HL-60 (cell line): ENCODE results near the gene ARHGEF12.

Source experiments
- DNase-seq, 2 experiments: peaks; one replicate each; pipeline ENCODE4 v3.0.0-alpha.2; 2010 to 2020; ENCODE audit warnings: low read depth in 1 of 2, low spot score in 1 of 2
- H3K27ac ChIP-seq: fragments of 250-450 bp; sonication (Bioruptor Pico); replicated peaks from 2 replicates; pipeline ENCODE4 v1.5.1; 2020; ENCODE audit warnings: mild to moderate bottlenecking, moderate library complexity
- H3K27me3 ChIP-seq: fragments of 250-450 bp; sonication (Bioruptor Pico); 2 replicates; pipeline ENCODE4 v1.5.1; 2021; ENCODE audit warnings: mild to moderate bottlenecking, moderate library complexity; ENCODE audit not compliant: insufficient read depth, poor library complexity, severe bottlenecking
- H3K4me3 ChIP-seq: replicated peaks from 2 replicates; pipeline ENCODE4 v1.5.1; 2011; ENCODE audit warnings: mild to moderate bottlenecking, control low read depth, low read length; ENCODE audit not compliant: insufficient read depth
- CTCF ChIP-seq: IDR thresholded peaks from one replicate; pipeline ENCODE4 v1.5.1; 2011; ENCODE audit warnings: low read length, control low read depth, inconsistent platforms; ENCODE audit not compliant: insufficient read depth
- GABPA ChIP-seq: IDR thresholded peaks from 2 replicates; pipeline ENCODE4 v1.6.1; 2012; ENCODE audit warnings: low read depth
- POLR2AphosphoS5 ChIP-seq: IDR thresholded peaks from 2 replicates; pipeline ENCODE4 v1.6.1; 2012; ENCODE audit warnings: low read depth
- REST ChIP-seq: IDR thresholded peaks from 2 replicates; pipeline ENCODE4 v1.6.1; 2012; ENCODE audit warnings: low read depth; ENCODE audit not compliant: insufficient replicate concordance
- SPI1 ChIP-seq: IDR thresholded peaks from 2 replicates; pipeline ENCODE4 v1.6.1; 2012; ENCODE audit warnings: low read depth, mild to moderate bottlenecking, borderline replicate concordance

ARHGEF12 gene

GRCh38 chr11:120494595-120494994 is 158.4 kb downstream of the ARHGEF12 start:
- no peak for DNase-seq
- TF ChIP-seq GABPA (no peak), SPI1 (no peak), CTCF (no peak), REST (no peak), POLR2AphosphoS5 (no peak)

GRCh38 chr11:120499088-120499487 is 162.9 kb downstream of the ARHGEF12 start:
- no peak for DNase-seq
- no peak for TF ChIP-seq CTCF
- no peak for TF ChIP-seq GABPA
- TF ChIP-seq POLR2AphosphoS5: no peak
- TF ChIP-seq REST: no peak
- TF ChIP-seq SPI1: no peak
- Histone ChIP-seq H3K27ac (no peak overlapping the region), H3K27me3 (peaks cover 14% of the 10 kb centered on the region), H3K4me3 (no peak overlapping the region)

More at GRCh38 chr11:120494595-120494994, 158.4 kb downstream of the ARHGEF12 start:
- no peak overlapping the region for H3K27ac ChIP-seq
- no peak overlapping the region for H3K4me3 ChIP-seq
- H3K27me3 ChIP-seq: peaks cover 13% of the 10 kb centered on the region

GRCh38 chr11:120499859-120500258 is 163.6 kb downstream of the ARHGEF12 start:
- TF ChIP-seq SPI1: no peak
- no peak for TF ChIP-seq GABPA
- TF ChIP-seq POLR2AphosphoS5: no peak
- no peak for TF ChIP-seq REST
- TF ChIP-seq CTCF: no peak
- Histone ChIP-seq H3K4me3 (no peak overlapping the region), H3K27me3 (peaks cover 15% of the 10 kb centered on the region), H3K27ac (no peak overlapping the region)
- no peak for DNase-seq
